ENCODE data around the gene LIG1.
"Not testable (repeated sequence)": the region's sequence is repeated elsewhere in the genome, so short reads cannot be mapped to it uniquely, and the experiment has no call there.

Gene LIG1

DNA sequence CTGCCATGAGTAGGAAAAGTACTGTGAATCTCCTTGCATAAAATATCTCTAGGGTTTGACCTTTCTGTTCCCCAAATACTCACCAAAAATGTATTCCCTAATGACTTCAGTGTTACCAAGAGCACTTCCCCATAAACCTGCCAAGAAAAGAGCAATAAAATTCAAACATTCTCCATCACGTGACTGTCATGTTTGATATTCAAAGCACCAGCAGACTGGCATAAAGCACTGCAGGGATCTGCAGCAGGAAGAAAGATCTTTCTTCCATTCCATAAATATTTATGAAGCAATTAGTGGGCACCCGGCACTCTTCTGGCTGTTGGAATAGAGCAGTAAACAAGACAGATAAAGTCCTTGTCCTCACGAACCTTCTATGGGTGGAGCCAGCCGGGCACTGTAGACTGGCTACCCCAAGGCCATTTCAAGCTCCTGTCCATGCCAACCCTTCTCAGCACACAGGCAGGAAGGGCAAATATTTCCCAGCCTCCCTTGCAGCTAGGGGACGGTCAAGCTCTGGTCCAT, 79.8 kb downstream of the LIG1 start:
- H3F3A ChIP-seq (ENCODE audit: control insufficient read depth, insufficient read depth): no peaks in the 10 kb centered on the region
- TF ChIP-seq, protein P1, sequence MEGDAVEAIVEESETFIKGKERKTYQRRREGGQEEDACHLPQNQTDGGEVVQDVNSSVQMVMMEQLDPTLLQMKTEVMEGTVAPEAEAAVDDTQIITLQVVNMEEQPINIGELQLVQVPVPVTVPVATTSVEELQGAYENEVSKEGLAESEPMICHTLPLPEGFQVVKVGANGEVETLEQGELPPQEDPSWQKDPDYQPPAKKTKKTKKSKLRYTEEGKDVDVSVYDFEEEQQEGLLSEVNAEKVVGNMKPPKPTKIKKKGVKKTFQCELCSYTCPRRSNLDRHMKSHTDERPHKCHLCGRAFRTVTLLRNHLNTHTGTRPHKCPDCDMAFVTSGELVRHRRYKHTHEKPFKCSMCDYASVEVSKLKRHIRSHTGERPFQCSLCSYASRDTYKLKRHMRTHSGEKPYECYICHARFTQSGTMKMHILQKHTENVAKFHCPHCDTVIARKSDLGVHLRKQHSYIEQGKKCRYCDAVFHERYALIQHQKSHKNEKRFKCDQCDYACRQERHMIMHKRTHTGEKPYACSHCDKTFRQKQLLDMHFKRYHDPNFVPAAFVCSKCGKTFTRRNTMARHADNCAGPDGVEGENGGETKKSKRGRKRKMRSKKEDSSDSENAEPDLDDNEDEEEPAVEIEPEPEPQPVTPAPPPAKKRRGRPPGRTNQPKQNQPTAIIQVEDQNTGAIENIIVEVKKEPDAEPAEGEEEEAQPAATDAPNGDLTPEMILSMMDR (IDR thresholded peaks at IDR 0.05; ENCODE audit: low read depth, low read length, poor library complexity, severe bottlenecking): no peak
- no peak for TF ChIP-seq EZH2phosphoT487 (IDR thresholded peaks at IDR 0.05; ENCODE audit: borderline replicate concordance, low read length)
- H3K27ac ChIP-seq (ENCODE audit: low read depth, low read length): no peak overlapping the region
- H3K4me2 ChIP-seq (ENCODE audit: low read length): no peak overlapping the region
- H3K4me3 ChIP-seq (ENCODE audit: low read length): no peak overlapping the region
- H3K4me1 ChIP-seq (ENCODE audit: control insufficient read depth, low read length): no peaks in the 10 kb centered on the region
- no peaks in the 10 kb centered on the region for H3K36me3 ChIP-seq (ENCODE audit: control insufficient read depth, low read length)
- peaks cover 6% of the 10 kb centered on the region; the same call in 1 of the 2 replicates for H3K27me3 ChIP-seq (ENCODE audit: control insufficient read depth, low read length)
- no peaks in the 10 kb centered on the region for H4K20me1 ChIP-seq (ENCODE audit: control insufficient read depth, insufficient read depth, low read depth, low read length)
- H3K9me2 ChIP-seq (replicated peaks; ENCODE audit: control insufficient read depth, low read length): no peaks in the 10 kb centered on the region
- H3K9me3 ChIP-seq (ENCODE audit: control insufficient read depth, insufficient read depth, low read length): no peaks in the 10 kb centered on the region
- no peaks in the 10 kb centered on the region for H3K79me2 ChIP-seq (ENCODE audit: control insufficient read depth, low read length)

DNA sequence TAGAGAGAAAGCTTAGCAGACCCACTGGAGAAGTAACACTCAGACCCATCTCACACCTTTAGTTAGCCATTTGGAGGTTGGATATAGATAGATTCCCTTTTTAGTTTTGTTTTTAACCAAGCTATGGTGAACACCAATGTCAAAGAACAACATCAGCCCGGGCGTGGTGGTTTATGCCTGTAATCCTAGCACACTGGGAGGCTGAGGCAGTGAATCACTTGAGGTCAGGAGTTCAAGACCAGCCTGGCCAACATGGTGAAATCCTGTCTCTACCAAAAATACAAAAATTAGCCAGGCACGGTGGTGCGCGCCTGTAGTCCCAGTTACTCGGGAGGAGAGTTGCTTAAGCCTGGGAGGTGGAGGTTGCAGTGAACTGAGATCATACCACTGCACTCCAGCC, 81.2 kb downstream of the LIG1 start:
- not testable (repeated sequence) for H3K27me3 ChIP-seq (ENCODE audit: control insufficient read depth, low read length); H3K36me3 ChIP-seq (ENCODE audit: control insufficient read depth, low read length); H3K4me3 ChIP-seq (ENCODE audit: low read length); H3K4me2 ChIP-seq (ENCODE audit: low read length); H3K79me2 ChIP-seq (ENCODE audit: control insufficient read depth, low read length); H3K27ac ChIP-seq (ENCODE audit: low read depth, low read length); H3K4me1 ChIP-seq (ENCODE audit: control insufficient read depth, low read length); H3K9me3 ChIP-seq (ENCODE audit: control insufficient read depth, insufficient read depth, low read length); H3K9me2 ChIP-seq (replicated peaks; ENCODE audit: control insufficient read depth, low read length); H3F3A ChIP-seq (ENCODE audit: control insufficient read depth, insufficient read depth); H4K20me1 ChIP-seq (ENCODE audit: control insufficient read depth, insufficient read depth, low read depth, low read length)

DNA sequence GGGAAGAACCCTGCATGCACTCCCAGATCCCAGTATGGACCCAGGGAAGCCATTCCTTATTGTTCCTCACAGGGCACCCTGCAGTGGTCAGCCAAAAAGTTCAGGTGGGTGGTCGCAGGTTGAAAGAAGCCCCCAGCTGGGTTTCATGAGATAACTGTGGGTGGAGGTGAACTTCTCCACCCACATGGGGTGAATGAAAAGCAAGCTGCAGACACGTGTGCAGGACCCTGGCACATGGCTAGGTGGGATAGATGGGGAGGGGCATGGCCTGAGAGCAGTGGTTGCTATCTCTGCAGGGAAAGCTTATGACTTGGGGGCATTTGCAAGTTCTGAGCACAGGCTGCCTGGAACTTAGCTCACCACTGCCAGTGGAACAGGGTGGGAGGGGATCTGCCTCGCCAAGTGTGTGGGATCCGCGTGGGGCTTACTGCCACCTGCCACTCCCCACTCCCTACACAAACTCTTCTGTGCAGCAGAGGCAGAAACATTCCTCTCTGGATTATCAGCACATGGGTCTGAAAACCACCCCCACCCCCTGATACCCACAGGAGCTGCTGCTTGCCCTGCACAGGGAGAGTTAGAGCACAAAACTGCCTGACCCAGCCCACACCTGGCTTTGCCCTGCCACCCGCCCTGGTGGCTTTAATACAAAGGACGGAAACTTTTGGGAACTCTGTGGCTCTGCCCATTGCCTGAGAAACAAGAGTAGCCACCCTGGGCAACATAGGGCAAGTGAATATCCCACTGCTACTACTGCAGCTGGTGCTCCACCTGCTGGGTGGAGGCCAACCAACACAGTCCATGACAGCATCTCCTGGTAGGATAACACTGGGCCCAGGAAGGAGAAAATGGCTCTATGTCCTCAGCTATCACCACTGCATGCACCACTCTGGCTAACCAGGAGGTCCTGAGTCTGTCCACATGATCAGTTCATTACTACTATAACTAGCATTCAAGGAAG, 84.0 kb downstream of the LIG1 start:
- Histone ChIP-seq H3K9me2 (replicated peaks; ENCODE audit: control insufficient read depth, low read length) (no peaks in the 10 kb centered on the region), H3K4me1 (ENCODE audit: control insufficient read depth, low read length) (no peaks in the 10 kb centered on the region), H3K4me3 (ENCODE audit: low read length) (no peak overlapping the region), H3K4me2 (ENCODE audit: low read length) (no peak overlapping the region), H3K9me3 (ENCODE audit: control insufficient read depth, insufficient read depth, low read length) (no peaks in the 10 kb centered on the region), H3K27me3 (ENCODE audit: control insufficient read depth, low read length) (no peaks in the 10 kb centered on the region), H3K36me3 (ENCODE audit: control insufficient read depth, low read length) (no peaks in the 10 kb centered on the region), H3K79me2 (ENCODE audit: control insufficient read depth, low read length) (no peaks in the 10 kb centered on the region), H3K27ac (ENCODE audit: low read depth, low read length) (no peak overlapping the region), H3F3A (ENCODE audit: control insufficient read depth, insufficient read depth) (no peaks in the 10 kb centered on the region), H4K20me1 (ENCODE audit: control insufficient read depth, insufficient read depth, low read depth, low read length) (no peaks in the 10 kb centered on the region)
- TF ChIP-seq EZH2phosphoT487 (IDR thresholded peaks at IDR 0.05; ENCODE audit: borderline replicate concordance, low read length): no peak
- TF ChIP-seq, protein P1 (IDR thresholded peaks at IDR 0.05; ENCODE audit: low read depth, low read length, poor library complexity, severe bottlenecking): peak; percentile 36

DNA sequence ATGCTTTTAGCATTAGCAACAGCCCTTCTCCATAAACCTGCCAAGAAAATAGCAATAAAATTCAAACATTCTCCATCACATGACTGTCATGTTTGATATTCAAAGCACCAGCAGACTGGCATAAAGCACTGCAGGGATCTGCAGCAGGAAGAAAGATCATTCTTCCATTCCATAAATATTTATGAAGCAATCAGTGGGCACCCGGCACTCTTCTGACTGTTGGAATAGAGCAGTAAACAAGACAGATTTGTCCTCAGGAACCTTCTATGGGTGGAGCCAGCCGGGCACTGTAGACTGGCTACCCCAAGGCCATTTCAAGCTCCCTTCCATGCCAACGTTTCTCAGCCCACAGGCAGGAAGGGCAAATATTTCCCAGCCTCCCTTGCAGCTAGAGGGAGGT, 85.1 kb downstream of the LIG1 start:
- TF ChIP-seq EZH2phosphoT487 (IDR thresholded peaks at IDR 0.05; ENCODE audit: borderline replicate concordance, low read length): no peak
- TF ChIP-seq, protein P1 (IDR thresholded peaks at IDR 0.05; ENCODE audit: low read depth, low read length, poor library complexity, severe bottlenecking): no peak
- no peaks in the 10 kb centered on the region for H3K9me2 ChIP-seq (replicated peaks; ENCODE audit: control insufficient read depth, low read length)
- H3K4me1 ChIP-seq (ENCODE audit: control insufficient read depth, low read length): no peaks in the 10 kb centered on the region
- no peaks in the 10 kb centered on the region for H3K79me2 ChIP-seq (ENCODE audit: control insufficient read depth, low read length)
- H3K9me3 ChIP-seq (ENCODE audit: control insufficient read depth, insufficient read depth, low read length): no peaks in the 10 kb centered on the region
- no peaks in the 10 kb centered on the region for H3K36me3 ChIP-seq (ENCODE audit: control insufficient read depth, low read length)
- H3K27me3 ChIP-seq (ENCODE audit: control insufficient read depth, low read length): no peaks in the 10 kb centered on the region
- no peak overlapping the region for H3K27ac ChIP-seq (ENCODE audit: low read depth, low read length)
- H3K4me2 ChIP-seq (ENCODE audit: low read length): no peak overlapping the region
- no peak overlapping the region for H3K4me3 ChIP-seq (ENCODE audit: low read length)
- no peaks in the 10 kb centered on the region for H3F3A ChIP-seq (ENCODE audit: control insufficient read depth, insufficient read depth)
- H4K20me1 ChIP-seq (ENCODE audit: control insufficient read depth, insufficient read depth, low read depth, low read length): no peaks in the 10 kb centered on the region

Measured in DOHH2 (cell line).